Right renal cortex interstitium (tissue), 3 donors: ENCODE results near the gene PLEKHG3. TPM values are rescaled to one million over a fixed set of nuclear protein-coding genes. Genes with fewer than 3 reads are reported as not detected.
"Not testable (repeated sequence)": the region's sequence is repeated elsewhere in the genome, so short reads cannot be mapped to it uniquely, and the experiment has no call there.

ENCODE experiments used
- DNase-seq, 3 donors: peaks; one replicate each; pipeline ENCODE4 v3.0.0-alpha.2; 2013; ENCODE audit warnings: low read depth in 3 of 3, low spot score in 2 of 3
- polyA plus RNA-seq, 3 donors: library from polyadenylated mRNA; unstranded; fragments of 120-200 nt; gene quantifications; one replicate each; pipeline ENCODE4 v1.2.1, GENCODE V29; 2013; ENCODE audit not compliant: insufficient read length in 3 of 3

Gene PLEKHG3
- polyA plus RNA-seq, 3 donors, result 84.6 to 90.3 (median 89.6) TPM

GRCh38 chr14:64686282-64686615 is 18.0 kb upstream of the PLEKHG3 start:
- no peak for DNase-seq

- DNase-seq, result no peak
Measured at GRCh38 chr14:64688031-64688430, 16.2 kb upstream of the PLEKHG3 start.

- no peak for DNase-seq
Measured at GRCh38 chr14:64688811-64689281, 15.4 kb upstream of the PLEKHG3 start.

- DNase-seq, result no peak
Measured at GRCh38 chr14:64689289-64689688, 14.9 kb upstream of the PLEKHG3 start.

GRCh38 chr14:64690607-64691006 is 13.6 kb upstream of the PLEKHG3 start:
- DNase-seq, result not testable (repeated sequence)

GRCh38 chr14:64691376-64691775 is 12.8 kb upstream of the PLEKHG3 start:
- no peak for DNase-seq

- DNase-seq, result no peak
Measured at GRCh38 chr14:64692189-64692985, 11.8 kb upstream of the PLEKHG3 start.

- DNase-seq, result no peak
Measured at GRCh38 chr14:64692986-64693809, 11.0 kb upstream of the PLEKHG3 start.

- no peak for DNase-seq
Measured at GRCh38 chr14:64693810-64694165, 10.4 kb upstream of the PLEKHG3 start.

GRCh38 chr14:64695071-64695470 is 9.2 kb upstream of the PLEKHG3 start:
- no peak for DNase-seq

GRCh38 chr14:64696355-64696857 is 7.8 kb upstream of the PLEKHG3 start:
- no peak for DNase-seq

GRCh38 chr14:64698903-64699302 is 5.3 kb upstream of the PLEKHG3 start:
- no peak for DNase-seq

- DNase-seq, result no peak
Measured at GRCh38 chr14:64700290-64700689, 3.9 kb upstream of the PLEKHG3 start.

- DNase-seq, result no peak
Measured at GRCh38 chr14:64700894-64701293, 3.3 kb upstream of the PLEKHG3 start.

GRCh38 chr14:64701660-64702059 is 2.6 kb upstream of the PLEKHG3 start:
- DNase-seq, result no peak

- DNase-seq, result no peak
Measured at GRCh38 chr14:64702493-64703394, 1.5 kb upstream of the PLEKHG3 start.

GRCh38 chr14:64703395-64704142 is 655 bp upstream of the PLEKHG3 start:
- no peak for DNase-seq

GRCh38 chr14:64704743-64705380 is 638 bp downstream of the PLEKHG3 start:
- no peak for DNase-seq

- DNase-seq, result no peak
Measured at GRCh38 chr14:64705381-64706118, 1.3 kb downstream of the PLEKHG3 start.
